Stomach (tissue), 4 donors: ENCODE measurements around the gene DGCR8.

Experiments
- CTCF ChIP-seq, 7 experiments: fragments of 450-650 bp in 4 of 7; fragments of 200-600 bp in 3 of 7; sonication (generic) in 3 of 7; IDR thresholded peaks; one replicate each; pipeline ENCODE4 v1.5.1; 2016 to 2019; ENCODE audit warnings: antibody characterized with exemption in 7 of 7, control low read depth in 2 of 7, mild to moderate bottlenecking in 1 of 7
- EP300 ChIP-seq: sonication (generic); formaldehyde crosslinking; IDR thresholded peaks from one replicate; pipeline ENCODE4 v1.6.1; 2017; ENCODE audit warnings: antibody characterized with exemption

- TF ChIP-seq CTCF (IDR thresholded peaks at IDR 0.05) (no peak), EP300 (no peak)
Measured at GRCh38 chr22:20068640-20069039, 11.4 kb upstream of the DGCR8 start.
